HG02610 (cell line): ENCODE results near the gene BTBD19.
"Not testable (repeated sequence)": the region's sequence is repeated elsewhere in the genome, so short reads cannot be mapped to it uniquely, and the experiment has no call there.

ENCODE experiments used
- ATAC-seq: cut with Tn5 transposase; IDR thresholded peaks from one replicate; pipeline ENCODE4 v1.9.1; 2021; ENCODE audit warnings: mild to moderate bottlenecking, moderate library complexity; ENCODE audit not compliant: unreplicated experiment

The BTBD19 gene

GRCh38 chr1:44808938-44809917 is 905 bp downstream of the BTBD19 start:
- peak; percentile 39 for ATAC-seq

GRCh38 chr1:44810101-44810761 is 1.9 kb downstream of the BTBD19 start:
- no peak for ATAC-seq

GRCh38 chr1:44810762-44811105 is 2.4 kb downstream of the BTBD19 start:
- not testable (repeated sequence) for ATAC-seq

- ATAC-seq: no peak
Measured at GRCh38 chr1:44811234-44811633, 2.9 kb downstream of the BTBD19 start.

- ATAC-seq: no peak
Measured at GRCh38 chr1:44812822-44813543, 4.7 kb downstream of the BTBD19 start.

- not testable (repeated sequence) for ATAC-seq
Measured at GRCh38 chr1:44815926-44816325, 7.6 kb downstream of the BTBD19 start.

- ATAC-seq: no peak
Measured at GRCh38 chr1:44817307-44817706, 9.0 kb downstream of the BTBD19 start.

- ATAC-seq: no peak
Measured at GRCh38 chr1:44817771-44818495, 9.6 kb downstream of the BTBD19 start.

- no peak for ATAC-seq
Measured at GRCh38 chr1:44819196-44819607, 10.9 kb downstream of the BTBD19 start.

- ATAC-seq: peak; percentile 86
Measured at GRCh38 chr1:44819608-44820327, 11.4 kb downstream of the BTBD19 start.

- ATAC-seq: no peak
Measured at GRCh38 chr1:44820328-44821239, 12.3 kb downstream of the BTBD19 start.

GRCh38 chr1:44821240-44821715 is 13.0 kb downstream of the BTBD19 start:
- no peak for ATAC-seq

GRCh38 chr1:44822131-44822701 is 13.9 kb downstream of the BTBD19 start:
- ATAC-seq: no peak

GRCh38 chr1:44822981-44823451 is 14.7 kb downstream of the BTBD19 start:
- no peak for ATAC-seq

- ATAC-seq: not testable (repeated sequence)
Measured at GRCh38 chr1:44824392-44824791, 16.1 kb downstream of the BTBD19 start.

- no peak for ATAC-seq
Measured at GRCh38 chr1:44826375-44827196, 18.3 kb downstream of the BTBD19 start.

- ATAC-seq: no peak
Measured at GRCh38 chr1:44827197-44828002, 19.1 kb downstream of the BTBD19 start.
